ENCODE measurements around the gene STYK1.

STYK1 gene

GRCh38 chr12:10668526-10668925 is 5.3 kb downstream of the STYK1 start:
- TF ChIP-seq NFRKB (IDR thresholded peaks at IDR 0.05), result no peak
- no peak for TF ChIP-seq LEF1 (IDR thresholded peaks at IDR 0.05; ENCODE audit: borderline replicate concordance)
- no peak for TF ChIP-seq TARDBP (IDR thresholded peaks at IDR 0.05)
- no peak for TF ChIP-seq ZNF384 (IDR thresholded peaks at IDR 0.05)
- no peak for TF ChIP-seq CTBP1 (IDR thresholded peaks at IDR 0.05; ENCODE audit: borderline replicate concordance)
- no peak for TF ChIP-seq ELF4 (IDR thresholded peaks at IDR 0.05)
- TF ChIP-seq HDGF (IDR thresholded peaks at IDR 0.05; ENCODE audit: borderline replicate concordance), result no peak
- TF ChIP-seq, protein P1, sequence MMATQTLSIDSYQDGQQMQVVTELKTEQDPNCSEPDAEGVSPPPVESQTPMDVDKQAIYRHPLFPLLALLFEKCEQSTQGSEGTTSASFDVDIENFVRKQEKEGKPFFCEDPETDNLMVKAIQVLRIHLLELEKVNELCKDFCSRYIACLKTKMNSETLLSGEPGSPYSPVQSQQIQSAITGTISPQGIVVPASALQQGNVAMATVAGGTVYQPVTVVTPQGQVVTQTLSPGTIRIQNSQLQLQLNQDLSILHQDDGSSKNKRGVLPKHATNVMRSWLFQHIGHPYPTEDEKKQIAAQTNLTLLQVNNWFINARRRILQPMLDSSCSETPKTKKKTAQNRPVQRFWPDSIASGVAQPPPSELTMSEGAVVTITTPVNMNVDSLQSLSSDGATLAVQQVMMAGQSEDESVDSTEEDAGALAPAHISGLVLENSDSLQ (IDR thresholded peaks at IDR 0.05), result no peak
- no peak for TF ChIP-seq FOXK2 (IDR thresholded peaks at IDR 0.05)
- no peak for TF ChIP-seq SUZ12 (IDR thresholded peaks at IDR 0.05)
- no peak for TF ChIP-seq ARNT (IDR thresholded peaks at IDR 0.05)
- TF ChIP-seq SP1 (IDR thresholded peaks at IDR 0.05), result no peak
- no peak for TF ChIP-seq BHLHE40 (IDR thresholded peaks at IDR 0.05; ENCODE audit: borderline replicate concordance)
- no peak for DNase-seq (ENCODE audit: extremely low spot score)
- ChIA-PET CTCF (no interaction called here), POLR2A (interaction anchor here (0.9 kb wide), 1 partner anchor 55 kb away, joined by 3 read pairs; no protein-coding TSS in a partner anchor)

DNA sequence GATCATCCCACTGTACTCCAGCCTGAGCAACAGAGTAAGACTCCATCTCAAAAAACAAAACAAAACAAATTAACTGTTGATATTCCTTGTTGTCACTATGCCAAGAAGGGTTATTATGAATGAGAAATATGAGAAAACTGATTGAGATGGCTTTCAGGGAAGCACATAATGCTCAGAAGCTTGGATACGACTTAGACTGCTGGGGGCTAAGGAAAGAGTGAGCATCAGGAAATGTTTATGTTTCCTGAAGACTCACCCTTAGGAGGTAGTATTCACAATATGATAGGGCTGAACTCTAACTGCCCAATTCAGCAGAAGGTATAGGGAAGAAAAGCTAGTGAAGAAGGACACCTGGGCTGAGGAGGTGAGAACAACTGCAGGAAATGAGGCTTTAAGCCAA is 6.3 kb downstream of the STYK1 start:
- DNase-seq (ENCODE audit: extremely low spot score), result no peak
- POLR2A ChIA-PET, result no interaction called here
- no peak for TF ChIP-seq FOXM1 (IDR thresholded peaks at IDR 0.05; ENCODE audit: borderline replicate concordance)
- no peak for TF ChIP-seq NFRKB (IDR thresholded peaks at IDR 0.05)
- TF ChIP-seq LEF1 (IDR thresholded peaks at IDR 0.05; ENCODE audit: borderline replicate concordance), result no peak
- TF ChIP-seq BHLHE40 (IDR thresholded peaks at IDR 0.05; ENCODE audit: borderline replicate concordance), result no peak
- no peak for TF ChIP-seq FOXK2 (IDR thresholded peaks at IDR 0.05)
- TF ChIP-seq FOXA1 (IDR thresholded peaks at IDR 0.05), result no peak
- TF ChIP-seq, protein P1 (IDR thresholded peaks at IDR 0.05), result no peak
- TF ChIP-seq L3MBTL2 (conservative IDR thresholded peaks at IDR 0.05), result no peak
- no peak for TF ChIP-seq CTBP1 (IDR thresholded peaks at IDR 0.05; ENCODE audit: borderline replicate concordance)
- no peak for TF ChIP-seq SUZ12 (IDR thresholded peaks at IDR 0.05)
- CTCF ChIA-PET, result interaction anchor here (0.7 kb wide), 1 partner anchor 83 kb away, joined by 3 read pairs; no protein-coding TSS in a partner anchor

GRCh38 chr12:10664499-10664898 is 9.4 kb downstream of the STYK1 start:
- ChIA-PET CTCF (no interaction called here), POLR2A (no interaction called here)
- TF ChIP-seq, protein P1 (IDR thresholded peaks at IDR 0.05), result no peak
- TF ChIP-seq L3MBTL2 (conservative IDR thresholded peaks at IDR 0.05) (no peak), NFRKB (IDR thresholded peaks at IDR 0.05) (no peak), SP1 (IDR thresholded peaks at IDR 0.05) (no peak), CTBP1 (IDR thresholded peaks at IDR 0.05; ENCODE audit: borderline replicate concordance) (no peak), FOXK2 (IDR thresholded peaks at IDR 0.05) (no peak), LEF1 (IDR thresholded peaks at IDR 0.05; ENCODE audit: borderline replicate concordance) (no peak), ARNT (IDR thresholded peaks at IDR 0.05) (no peak), FOXM1 (IDR thresholded peaks at IDR 0.05; ENCODE audit: borderline replicate concordance) (no peak), ZNF384 (IDR thresholded peaks at IDR 0.05) (no peak), SUZ12 (IDR thresholded peaks at IDR 0.05) (no peak), ELF4 (IDR thresholded peaks at IDR 0.05) (no peak), FOXA1 (IDR thresholded peaks at IDR 0.05) (no peak), TARDBP (IDR thresholded peaks at IDR 0.05) (no peak), BHLHE40 (IDR thresholded peaks at IDR 0.05; ENCODE audit: borderline replicate concordance) (no peak), HDGF (IDR thresholded peaks at IDR 0.05; ENCODE audit: borderline replicate concordance) (no peak)

DNA sequence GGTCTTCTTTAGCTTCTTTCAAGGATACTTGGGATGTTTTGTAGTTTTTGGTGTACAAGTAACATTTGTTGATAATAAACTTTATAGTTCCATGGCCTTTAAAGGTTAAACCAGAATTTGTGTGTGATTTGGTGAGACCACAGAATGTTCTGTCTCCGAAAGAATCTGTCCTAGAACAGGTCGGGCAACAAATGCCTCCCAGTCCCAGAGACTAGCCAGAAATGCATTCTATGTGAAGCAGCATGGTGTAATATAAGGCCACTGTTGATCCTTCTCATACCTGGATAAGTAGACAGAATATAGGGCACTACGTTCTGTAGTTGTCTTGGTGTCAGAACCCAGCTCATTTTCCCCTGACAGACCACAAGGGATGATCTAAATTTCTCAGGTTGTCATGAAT is 10.0 kb downstream of the STYK1 start:
- no peak for DNase-seq (ENCODE audit: extremely low spot score)
- ChIA-PET CTCF (no interaction called here), POLR2A (no interaction called here)
- TF ChIP-seq HDGF (IDR thresholded peaks at IDR 0.05; ENCODE audit: borderline replicate concordance) (no peak), SP1 (IDR thresholded peaks at IDR 0.05) (no peak), SUZ12 (IDR thresholded peaks at IDR 0.05) (no peak), FOXK2 (IDR thresholded peaks at IDR 0.05) (no peak), FOXA1 (IDR thresholded peaks at IDR 0.05) (no peak), CTBP1 (IDR thresholded peaks at IDR 0.05; ENCODE audit: borderline replicate concordance) (no peak), ARNT (IDR thresholded peaks at IDR 0.05) (no peak), ZNF384 (IDR thresholded peaks at IDR 0.05) (no peak), NFRKB (IDR thresholded peaks at IDR 0.05) (no peak), ELF4 (IDR thresholded peaks at IDR 0.05) (no peak), BHLHE40 (IDR thresholded peaks at IDR 0.05; ENCODE audit: borderline replicate concordance) (no peak), TARDBP (IDR thresholded peaks at IDR 0.05) (no peak), LEF1 (IDR thresholded peaks at IDR 0.05; ENCODE audit: borderline replicate concordance) (no peak), L3MBTL2 (conservative IDR thresholded peaks at IDR 0.05) (no peak)
- TF ChIP-seq, protein P1 (IDR thresholded peaks at IDR 0.05), result no peak

More at GRCh38 chr12:10664499-10664898, 9.4 kb downstream of the STYK1 start:
- no peak for DNase-seq (ENCODE audit: extremely low spot score)

DNA sequence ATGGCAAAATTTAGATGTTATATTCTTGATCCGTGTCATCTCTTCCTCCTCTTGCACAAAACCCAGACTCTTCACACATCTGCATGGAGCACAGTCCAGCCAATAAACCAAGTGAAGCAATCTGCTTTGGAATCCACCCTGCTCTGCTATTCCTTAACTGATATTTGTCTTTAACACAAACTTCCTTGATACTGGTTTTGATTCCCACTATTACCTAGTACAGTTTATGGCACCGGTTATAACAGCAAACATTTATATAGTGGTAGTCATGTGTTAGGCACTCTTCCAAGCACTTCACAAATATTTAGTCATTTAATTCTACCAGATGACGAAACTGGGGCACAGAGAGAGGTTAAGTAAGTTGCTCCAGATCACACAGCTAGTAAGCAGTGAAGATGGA is 12.5 kb downstream of the STYK1 start:
- no peak for DNase-seq (ENCODE audit: extremely low spot score)
- POLR2A ChIA-PET, result no interaction called here
- CTCF ChIA-PET, result no interaction called here

More for the DNA sequence above, 12.5 kb downstream of the STYK1 start:
- TF ChIP-seq ZNF384 (IDR thresholded peaks at IDR 0.05) (no peak), ELF4 (IDR thresholded peaks at IDR 0.05) (no peak), ARNT (IDR thresholded peaks at IDR 0.05) (no peak), FOXA1 (IDR thresholded peaks at IDR 0.05) (no peak), NFRKB (IDR thresholded peaks at IDR 0.05) (no peak), L3MBTL2 (conservative IDR thresholded peaks at IDR 0.05) (no peak), LEF1 (IDR thresholded peaks at IDR 0.05; ENCODE audit: borderline replicate concordance) (no peak), SUZ12 (IDR thresholded peaks at IDR 0.05) (no peak), CTBP1 (IDR thresholded peaks at IDR 0.05; ENCODE audit: borderline replicate concordance) (no peak), FOXK2 (IDR thresholded peaks at IDR 0.05) (no peak), FOXM1 (IDR thresholded peaks at IDR 0.05; ENCODE audit: borderline replicate concordance) (no peak), SP1 (IDR thresholded peaks at IDR 0.05) (no peak), HDGF (IDR thresholded peaks at IDR 0.05; ENCODE audit: borderline replicate concordance) (no peak), BHLHE40 (IDR thresholded peaks at IDR 0.05; ENCODE audit: borderline replicate concordance) (no peak), TARDBP (IDR thresholded peaks at IDR 0.05) (no peak)
- TF ChIP-seq, protein P1 (IDR thresholded peaks at IDR 0.05), result no peak
